A673 (cell line): Measurements from ENCODE around the gene TTC28.

ENCODE experiments used
- EZH2 ChIP-seq: fragments of 200-600 bp; sonication (generic); IDR thresholded peaks from 2 replicates; pipeline ENCODE4 v1.6.1; 2017; ENCODE audit warnings: borderline replicate concordance, low read depth, mild to moderate bottlenecking, mixed read lengths, antibody characterized with exemption, low read length; ENCODE audit not compliant: poor library complexity, severe bottlenecking
- TF ChIP-seq, protein P1 (sequence below): fragments of 300-800, 200-600 bp; sonication (generic); conservative IDR thresholded peaks from 2 replicates; pipeline ENCODE4 v1.5.1; 2017; ENCODE audit warnings: low read depth, mild to moderate bottlenecking, antibody characterized with exemption, low read length, moderate library complexity, mixed read lengths

DNA sequence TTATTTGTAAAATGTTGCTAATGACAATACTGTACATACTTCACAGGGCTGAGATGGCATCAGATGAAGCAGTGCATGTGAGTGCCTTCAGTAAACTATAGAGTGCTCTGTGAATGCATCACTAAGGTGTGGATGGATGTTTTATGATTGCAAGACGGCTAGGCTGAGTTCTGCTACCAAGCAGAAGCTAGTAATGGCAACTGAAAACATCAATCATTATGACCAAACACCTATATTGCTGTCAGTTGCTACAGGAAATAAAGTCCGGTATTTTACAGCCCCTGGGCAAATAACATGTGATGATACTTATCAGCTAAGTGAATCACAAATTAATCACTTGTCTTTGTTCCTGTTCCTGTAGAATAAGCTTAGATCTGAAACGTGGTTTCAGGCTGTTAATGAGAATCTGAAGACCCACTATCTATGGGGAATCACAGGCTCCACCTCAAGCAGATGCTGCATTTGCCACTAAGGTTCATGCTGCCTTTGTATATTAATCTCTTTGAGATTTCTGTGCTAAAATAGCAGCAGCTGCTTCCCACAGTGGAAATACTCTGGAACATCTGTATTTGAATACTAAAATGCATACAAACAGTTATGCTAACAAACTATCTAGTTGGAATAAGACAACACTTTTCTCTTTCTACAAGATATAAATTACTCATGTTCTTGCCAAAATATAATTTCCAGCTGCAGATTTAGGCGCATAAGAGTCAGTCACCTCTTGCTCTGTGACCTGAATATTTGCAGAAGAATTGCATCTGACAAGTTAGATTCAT lies 506.6 kb downstream of the TTC28 start:
- TF ChIP-seq EZH2, result no peak
- TF ChIP-seq, protein P1, sequence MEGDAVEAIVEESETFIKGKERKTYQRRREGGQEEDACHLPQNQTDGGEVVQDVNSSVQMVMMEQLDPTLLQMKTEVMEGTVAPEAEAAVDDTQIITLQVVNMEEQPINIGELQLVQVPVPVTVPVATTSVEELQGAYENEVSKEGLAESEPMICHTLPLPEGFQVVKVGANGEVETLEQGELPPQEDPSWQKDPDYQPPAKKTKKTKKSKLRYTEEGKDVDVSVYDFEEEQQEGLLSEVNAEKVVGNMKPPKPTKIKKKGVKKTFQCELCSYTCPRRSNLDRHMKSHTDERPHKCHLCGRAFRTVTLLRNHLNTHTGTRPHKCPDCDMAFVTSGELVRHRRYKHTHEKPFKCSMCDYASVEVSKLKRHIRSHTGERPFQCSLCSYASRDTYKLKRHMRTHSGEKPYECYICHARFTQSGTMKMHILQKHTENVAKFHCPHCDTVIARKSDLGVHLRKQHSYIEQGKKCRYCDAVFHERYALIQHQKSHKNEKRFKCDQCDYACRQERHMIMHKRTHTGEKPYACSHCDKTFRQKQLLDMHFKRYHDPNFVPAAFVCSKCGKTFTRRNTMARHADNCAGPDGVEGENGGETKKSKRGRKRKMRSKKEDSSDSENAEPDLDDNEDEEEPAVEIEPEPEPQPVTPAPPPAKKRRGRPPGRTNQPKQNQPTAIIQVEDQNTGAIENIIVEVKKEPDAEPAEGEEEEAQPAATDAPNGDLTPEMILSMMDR, result no peak
